ENCODE measurements around the gene PIGK.

PIGK gene

GRCh38 chr1:77089756-77090155 is 129.5 kb downstream of the PIGK start:
- no peak overlapping the region for H2BK15ac ChIP-seq (ENCODE audit: low read depth, poor library complexity, severe bottlenecking)
- H3K79me1 ChIP-seq (replicated peaks; ENCODE audit: low read length, poor library complexity, severe bottlenecking): no peaks in the 10 kb centered on the region
- H2AFZ ChIP-seq (ENCODE audit: low read depth, low read length): no peak overlapping the region
- H3K4me3 ChIP-seq (ENCODE audit: insufficient read depth in 1 of 2, low read depth in 1 of 2, low read length in 2 of 2): no peak overlapping the region
- no peak overlapping the region for H3K4ac ChIP-seq (ENCODE audit: low read depth in 1 of 2, low read length in 2 of 2)
- H3K27me3 ChIP-seq (ENCODE audit: control insufficient read depth in 1 of 2, insufficient read depth in 1 of 2, low read length in 2 of 2): no peaks in the 10 kb centered on the region
- H2BK5ac ChIP-seq (ENCODE audit: low read depth, low read length, poor library complexity, severe bottlenecking): no peak overlapping the region
- no peak overlapping the region for H2BK120ac ChIP-seq (ENCODE audit: low read depth, low read length)
- no peak overlapping the region for H3K4me2 ChIP-seq (ENCODE audit: low read length, poor library complexity, severe bottlenecking)
- no peaks in the 10 kb centered on the region for H3K36me3 ChIP-seq (ENCODE audit: control insufficient read depth in 1 of 2, insufficient read depth in 2 of 2, low read depth in 1 of 2, low read length in 2 of 2)
- H4K91ac ChIP-seq (ENCODE audit: low read length): no peak overlapping the region
- no peak overlapping the region for H3K18ac ChIP-seq (ENCODE audit: low read depth in 1 of 2, low read length in 2 of 2)
- no peak overlapping the region for H3K9ac ChIP-seq (ENCODE audit: low read length)
- no peak overlapping the region for H3K27ac ChIP-seq (ENCODE audit: low read length, poor library complexity, severe bottlenecking)
- H2BK12ac ChIP-seq (ENCODE audit: low read length in 2 of 2): no peak overlapping the region
- DNase-seq: no peak
- no peaks in the 10 kb centered on the region for H3K4me1 ChIP-seq (ENCODE audit: control insufficient read depth, insufficient read depth, low read depth, low read length)
- no peaks in the 10 kb centered on the region for H3K9me3 ChIP-seq (ENCODE audit: control insufficient read depth, low read length)
- H4K8ac ChIP-seq (ENCODE audit: low read length): no peak overlapping the region
- H2AK5ac ChIP-seq (ENCODE audit: low read length, severe bottlenecking): no peak overlapping the region
- WGBS: 42% methylated on average over 2 of the region's 2 CpGs
- no peak overlapping the region for H3K14ac ChIP-seq (ENCODE audit: low read length in 2 of 2)
- no peak overlapping the region for H3K23ac ChIP-seq (ENCODE audit: low read length in 2 of 2)

DNA sequence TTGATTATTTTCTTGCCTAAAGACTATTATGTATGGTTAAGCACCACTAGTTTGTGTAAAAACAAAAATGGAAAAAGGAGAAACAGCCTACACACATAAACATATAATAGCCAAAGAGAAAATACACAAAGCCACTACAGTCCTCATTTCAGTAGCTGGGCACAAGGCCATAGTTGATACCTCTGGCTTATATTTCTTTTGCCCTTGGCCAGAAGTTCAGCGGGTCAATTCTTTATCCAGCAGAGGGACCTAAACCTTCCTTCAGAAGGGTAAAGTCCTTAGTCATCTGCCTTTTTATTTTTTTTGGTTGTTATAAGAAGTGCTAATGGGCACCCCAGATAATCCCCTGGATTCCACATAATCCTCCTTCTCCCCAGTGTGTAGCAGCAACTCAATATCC is 134.1 kb downstream of the PIGK start:
- H3K18ac ChIP-seq (ENCODE audit: low read depth in 1 of 2, low read length in 2 of 2): no peak overlapping the region
- H3K9me3 ChIP-seq (ENCODE audit: control insufficient read depth, low read length): no peaks in the 10 kb centered on the region
- DNase-seq: no peak
- H4K91ac ChIP-seq (ENCODE audit: low read length): no peak overlapping the region
- no peak overlapping the region for H3K4ac ChIP-seq (ENCODE audit: low read depth in 1 of 2, low read length in 2 of 2)
- H2BK5ac ChIP-seq (ENCODE audit: low read depth, low read length, poor library complexity, severe bottlenecking): no peak overlapping the region
- H4K8ac ChIP-seq (ENCODE audit: low read length): no peak overlapping the region
- H2AK5ac ChIP-seq (ENCODE audit: low read length, severe bottlenecking): no peak overlapping the region
- H3K4me2 ChIP-seq (ENCODE audit: low read length, poor library complexity, severe bottlenecking): no peak overlapping the region
- no peak overlapping the region for H3K14ac ChIP-seq (ENCODE audit: low read length in 2 of 2)
- no peak overlapping the region for H2BK120ac ChIP-seq (ENCODE audit: low read depth, low read length)
- H3K9ac ChIP-seq (ENCODE audit: low read length): no peak overlapping the region
- no peaks in the 10 kb centered on the region for H3K27me3 ChIP-seq (ENCODE audit: control insufficient read depth in 1 of 2, insufficient read depth in 1 of 2, low read length in 2 of 2)
- no peak overlapping the region for H2BK15ac ChIP-seq (ENCODE audit: low read depth, poor library complexity, severe bottlenecking)
- no peaks in the 10 kb centered on the region for H3K36me3 ChIP-seq (ENCODE audit: control insufficient read depth in 1 of 2, insufficient read depth in 2 of 2, low read depth in 1 of 2, low read length in 2 of 2)
- H2AFZ ChIP-seq (ENCODE audit: low read depth, low read length): no peak overlapping the region
- H3K23ac ChIP-seq (ENCODE audit: low read length in 2 of 2): no peak overlapping the region
- H3K79me1 ChIP-seq (replicated peaks; ENCODE audit: low read length, poor library complexity, severe bottlenecking): no peaks in the 10 kb centered on the region
- no CpG with 5 or more reads among the region's 1 CpG for WGBS
- no peak overlapping the region for H2BK12ac ChIP-seq (ENCODE audit: low read length in 2 of 2)
- H3K27ac ChIP-seq (ENCODE audit: low read length, poor library complexity, severe bottlenecking): no peak overlapping the region
- no peaks in the 10 kb centered on the region for H3K4me1 ChIP-seq (ENCODE audit: control insufficient read depth, insufficient read depth, low read depth, low read length)
- no peak overlapping the region for H3K4me3 ChIP-seq (ENCODE audit: insufficient read depth in 1 of 2, low read depth in 1 of 2, low read length in 2 of 2)

- H3K4me3 ChIP-seq (ENCODE audit: insufficient read depth in 1 of 2, low read depth in 1 of 2, low read length in 2 of 2): no peak overlapping the region
- WGBS: 88% methylated on average over 2 of the region's 2 CpGs
These were observed 134.8 kb downstream of the PIGK start for GRCh38 chr1:77084457-77084856.

GRCh38 chr1:77081834-77082233 is 137.4 kb downstream of the PIGK start:
- Histone ChIP-seq H3K18ac (ENCODE audit: low read depth in 1 of 2, low read length in 2 of 2) (no peak overlapping the region), H3K23ac (ENCODE audit: low read length in 2 of 2) (no peak overlapping the region), H3K4me3 (ENCODE audit: insufficient read depth in 1 of 2, low read depth in 1 of 2, low read length in 2 of 2) (no peak overlapping the region), H3K27ac (ENCODE audit: low read length, poor library complexity, severe bottlenecking) (no peak overlapping the region), H4K8ac (ENCODE audit: low read length) (no peak overlapping the region), H2AK5ac (ENCODE audit: low read length, severe bottlenecking) (no peak overlapping the region), H3K4me2 (ENCODE audit: low read length, poor library complexity, severe bottlenecking) (no peak overlapping the region), H3K27me3 (ENCODE audit: control insufficient read depth in 1 of 2, insufficient read depth in 1 of 2, low read length in 2 of 2) (no peaks in the 10 kb centered on the region), H3K9me3 (ENCODE audit: control insufficient read depth, low read length) (no peaks in the 10 kb centered on the region), H3K4me1 (ENCODE audit: control insufficient read depth, insufficient read depth, low read depth, low read length) (no peaks in the 10 kb centered on the region), H3K36me3 (ENCODE audit: control insufficient read depth in 1 of 2, insufficient read depth in 2 of 2, low read depth in 1 of 2, low read length in 2 of 2) (no peaks in the 10 kb centered on the region), H2BK12ac (ENCODE audit: low read length in 2 of 2) (no peak overlapping the region), H3K4ac (ENCODE audit: low read depth in 1 of 2, low read length in 2 of 2) (no peak overlapping the region), H4K91ac (ENCODE audit: low read length) (no peak overlapping the region), H2BK5ac (ENCODE audit: low read depth, low read length, poor library complexity, severe bottlenecking) (no peak overlapping the region), H3K9ac (ENCODE audit: low read length) (no peak overlapping the region), H2AFZ (ENCODE audit: low read depth, low read length) (no peak overlapping the region), H3K14ac (ENCODE audit: low read length in 2 of 2) (no peak overlapping the region), H3K79me1 (replicated peaks; ENCODE audit: low read length, poor library complexity, severe bottlenecking) (no peaks in the 10 kb centered on the region), H2BK120ac (ENCODE audit: low read depth, low read length) (no peak overlapping the region), H2BK15ac (ENCODE audit: low read depth, poor library complexity, severe bottlenecking) (no peak overlapping the region)
- DNase-seq: no peak
- 93% methylated on average over 4 of the region's 4 CpGs for WGBS

More at GRCh38 chr1:77084457-77084856, 134.8 kb downstream of the PIGK start:
- Histone ChIP-seq H3K23ac (ENCODE audit: low read length in 2 of 2) (no peak overlapping the region), H3K36me3 (ENCODE audit: control insufficient read depth in 1 of 2, insufficient read depth in 2 of 2, low read depth in 1 of 2, low read length in 2 of 2) (no peaks in the 10 kb centered on the region), H2BK5ac (ENCODE audit: low read depth, low read length, poor library complexity, severe bottlenecking) (no peak overlapping the region), H2BK15ac (ENCODE audit: low read depth, poor library complexity, severe bottlenecking) (no peak overlapping the region), H4K91ac (ENCODE audit: low read length) (no peak overlapping the region), H2BK120ac (ENCODE audit: low read depth, low read length) (no peak overlapping the region), H3K18ac (ENCODE audit: low read depth in 1 of 2, low read length in 2 of 2) (no peak overlapping the region), H3K4me2 (ENCODE audit: low read length, poor library complexity, severe bottlenecking) (no peak overlapping the region), H3K4me1 (ENCODE audit: control insufficient read depth, insufficient read depth, low read depth, low read length) (no peaks in the 10 kb centered on the region), H2AK5ac (ENCODE audit: low read length, severe bottlenecking) (no peak overlapping the region), H3K14ac (ENCODE audit: low read length in 2 of 2) (no peak overlapping the region), H3K9me3 (ENCODE audit: control insufficient read depth, low read length) (no peaks in the 10 kb centered on the region), H3K4ac (ENCODE audit: low read depth in 1 of 2, low read length in 2 of 2) (no peak overlapping the region), H3K27ac (ENCODE audit: low read length, poor library complexity, severe bottlenecking) (no peak overlapping the region), H3K27me3 (ENCODE audit: control insufficient read depth in 1 of 2, insufficient read depth in 1 of 2, low read length in 2 of 2) (no peaks in the 10 kb centered on the region), H4K8ac (ENCODE audit: low read length) (no peak overlapping the region), H2BK12ac (ENCODE audit: low read length in 2 of 2) (no peak overlapping the region), H3K79me1 (replicated peaks; ENCODE audit: low read length, poor library complexity, severe bottlenecking) (no peaks in the 10 kb centered on the region), H3K9ac (ENCODE audit: low read length) (no peak overlapping the region), H2AFZ (ENCODE audit: low read depth, low read length) (no peak overlapping the region)
- no peak for DNase-seq
